ENCODE measurements around the gene ARHGAP10. TPM values are rescaled to one million over a fixed set of nuclear protein-coding genes. Genes with fewer than 3 reads are reported as not detected.
"Not testable (repeated sequence)": the region's sequence is repeated elsewhere in the genome, so short reads cannot be mapped to it uniquely, and the experiment has no call there.

The ARHGAP10 gene
- total RNA-seq, 1 experiment from 2014 or later = 9.0 TPM

GRCh38 chr4:147884536-147884935 lies 152.6 kb downstream of the ARHGAP10 start:
- intact Hi-C loops (cut with micrococcal nuclease) = no loop called here
- Histone ChIP-seq H2AFZ (ENCODE audit: low read length) (no peak overlapping the region), H3K4me2 (ENCODE audit: low read length) (no peak overlapping the region), H3K79me2 (ENCODE audit: low read length) (no peaks in the 10 kb centered on the region), H4K20me1 (ENCODE audit: low read length) (no peaks in the 10 kb centered on the region), H3K4me1 (ENCODE audit: insufficient read depth, low read length) (no peaks in the 10 kb centered on the region), H3F3A (ENCODE audit: low read length, unreplicated experiment) (no peaks in the 10 kb centered on the region), H3K9me2 (replicated peaks; ENCODE audit: low read length) (no peaks in the 10 kb centered on the region), H3K27me3 (ENCODE audit: low read length) (no peaks in the 10 kb centered on the region), H3K4me3 (ENCODE audit: low read length) (no peak overlapping the region), H3K27ac (ENCODE audit: low read length) (no peak overlapping the region), H3K9me3 (ENCODE audit: low read length) (no peaks in the 10 kb centered on the region), H3K9ac (ENCODE audit: low read length) (no peak overlapping the region), H3K36me3 (ENCODE audit: low read depth, low read length) (no peaks in the 10 kb centered on the region; the same call in 1 of the 2 replicates)
- ATAC-seq (no peak), DNase-seq (no peak)
- BruUV-seq (replicated peaks) = no TSS peak
- TF ChIP-seq EZH2 (IDR thresholded peaks at IDR 0.05; ENCODE audit: low read length, unreplicated experiment) (no peak), EZH2phosphoT487 (IDR thresholded peaks at IDR 0.05; ENCODE audit: borderline replicate concordance, low read length) (no peak), CTCF (conservative IDR thresholded peaks at IDR 0.05; ENCODE audit: low read depth, low read length) (no peak)
- ChIA-PET CTCF (no interaction called here), POLR2A (ENCODE audit: unreplicated experiment) (no interaction called here)

- intact Hi-C loops (cut with micrococcal nuclease); H3K27ac ChIP-seq (ENCODE audit: low read length); H3K4me2 ChIP-seq (ENCODE audit: low read length); H3K9me3 ChIP-seq (ENCODE audit: low read length); ATAC-seq; H2AFZ ChIP-seq (ENCODE audit: low read length); CTCF ChIA-PET; BruUV-seq (replicated peaks); POLR2A ChIA-PET (ENCODE audit: unreplicated experiment); H4K20me1 ChIP-seq (ENCODE audit: low read length); H3K9ac ChIP-seq (ENCODE audit: low read length); DNase-seq; H3K79me2 ChIP-seq (ENCODE audit: low read length); H3K27me3 ChIP-seq (ENCODE audit: low read length); H3K4me3 ChIP-seq (ENCODE audit: low read length); H3F3A ChIP-seq (ENCODE audit: low read length, unreplicated experiment); H3K36me3 ChIP-seq (ENCODE audit: low read depth, low read length); H3K4me1 ChIP-seq (ENCODE audit: insufficient read depth, low read length); H3K9me2 ChIP-seq (replicated peaks; ENCODE audit: low read length): not testable (repeated sequence)
Measured at GRCh38 chr4:147885216-147885615, 153.3 kb downstream of the ARHGAP10 start.

- H3K9ac ChIP-seq (ENCODE audit: low read length) = no peak overlapping the region
- DNase-seq (no peak), ATAC-seq (no peak)
- H3K4me1 ChIP-seq (ENCODE audit: insufficient read depth, low read length) = no peaks in the 10 kb centered on the region
- ChIA-PET POLR2A (ENCODE audit: unreplicated experiment) (no interaction called here), CTCF (no interaction called here)
- H3K27me3 ChIP-seq (ENCODE audit: low read length) = no peaks in the 10 kb centered on the region
- no peak overlapping the region for H2AFZ ChIP-seq (ENCODE audit: low read length)
- intact Hi-C loops (cut with micrococcal nuclease) = no loop called here
- no peak for TF ChIP-seq EZH2 (IDR thresholded peaks at IDR 0.05; ENCODE audit: low read length, unreplicated experiment)
- TF ChIP-seq CTCF (conservative IDR thresholded peaks at IDR 0.05; ENCODE audit: low read depth, low read length) = no peak
- no peak for TF ChIP-seq EZH2phosphoT487 (IDR thresholded peaks at IDR 0.05; ENCODE audit: borderline replicate concordance, low read length)
- no peaks in the 10 kb centered on the region for H3K9me3 ChIP-seq (ENCODE audit: low read length)
- no peaks in the 10 kb centered on the region for H3K9me2 ChIP-seq (replicated peaks; ENCODE audit: low read length)
- no peaks in the 10 kb centered on the region for H4K20me1 ChIP-seq (ENCODE audit: low read length)
- H3K4me3 ChIP-seq (ENCODE audit: low read length) = no peak overlapping the region
- no peak overlapping the region for H3K4me2 ChIP-seq (ENCODE audit: low read length)
- BruUV-seq (replicated peaks) = no TSS peak
- H3K79me2 ChIP-seq (ENCODE audit: low read length) = no peaks in the 10 kb centered on the region
- H3K36me3 ChIP-seq (ENCODE audit: low read depth, low read length) = no peaks in the 10 kb centered on the region; the same call in 1 of the 2 replicates
- no peaks in the 10 kb centered on the region for H3F3A ChIP-seq (ENCODE audit: low read length, unreplicated experiment)
- H3K27ac ChIP-seq (ENCODE audit: low read length) = no peak overlapping the region
Measured at GRCh38 chr4:147891476-147892115, 159.7 kb downstream of the ARHGAP10 start.
